GM19438 (cell line): ENCODE results near the gene PF4V1.

Experiments used
- ATAC-seq: cut with Tn5 transposase; IDR thresholded peaks from one replicate; pipeline ENCODE4 v1.9.1; 2021; ENCODE audit warnings: low read depth; ENCODE audit not compliant: unreplicated experiment

Gene PF4V1

GRCh38 chr4:73853246-73853704, at the start of gene PF4V1:
PF4V1 (plus strand) TSS chr4:73853296; CDS start chr4:73853363, 67 bp downstream.
- ATAC-seq: no peak

DNA sequence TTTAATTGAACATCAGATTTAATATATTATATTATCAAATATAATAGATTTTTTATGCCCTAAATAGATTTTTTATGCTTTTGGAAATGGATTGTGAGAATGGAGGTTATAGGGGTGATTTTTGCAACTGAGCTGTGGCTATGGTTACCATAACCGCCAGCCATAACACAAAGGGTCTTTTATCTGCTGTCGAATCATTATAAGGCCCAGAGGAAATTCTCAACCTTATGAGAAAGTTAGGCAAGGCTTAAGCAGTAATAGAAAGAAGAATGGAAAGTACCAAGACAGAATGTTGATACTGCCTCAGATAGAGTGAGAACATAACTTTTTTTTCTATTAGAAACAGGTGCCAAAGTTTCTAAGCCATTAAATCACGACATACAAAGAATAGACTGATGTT, 42.9 kb upstream of the PF4V1 start:
- no peak for ATAC-seq

DNA sequence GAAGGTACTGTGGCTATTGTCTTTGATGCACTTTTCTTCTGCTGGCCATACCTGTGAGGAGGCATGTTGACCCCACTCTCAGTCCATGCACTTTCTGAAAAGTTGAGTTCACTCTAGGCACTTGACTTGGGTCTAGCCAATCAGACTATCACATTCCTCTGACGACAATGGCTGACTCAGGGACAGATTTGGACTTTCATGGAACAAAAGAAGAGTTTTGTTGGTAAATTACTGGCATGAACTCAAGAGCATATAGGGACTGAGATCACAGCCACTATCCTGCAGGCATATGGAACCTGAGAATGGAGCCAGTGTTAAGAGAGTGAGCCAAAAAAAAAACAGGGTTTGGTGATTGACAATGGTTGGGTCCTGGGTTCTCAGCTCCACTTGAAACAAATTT, 41.3 kb upstream of the PF4V1 start:
- no peak for ATAC-seq

DNA sequence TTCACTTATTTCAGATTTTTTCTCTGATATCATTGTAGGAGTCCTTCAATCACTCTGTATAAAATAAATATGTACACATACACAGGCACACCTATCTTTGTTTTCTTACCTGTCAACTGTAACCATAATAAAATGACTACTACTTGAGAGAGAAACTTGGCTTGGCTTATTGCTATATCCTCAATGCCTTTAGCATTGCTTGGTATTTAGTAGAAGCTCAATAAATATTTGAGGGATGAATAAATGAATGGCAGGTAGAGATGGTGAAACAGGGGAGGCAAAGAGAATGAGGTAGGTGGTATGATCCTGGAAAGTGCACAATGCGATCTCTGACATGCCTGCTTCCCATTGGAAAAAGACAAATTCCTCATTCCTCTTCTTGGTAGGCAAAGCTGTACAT, 38.4 kb upstream of the PF4V1 start:
- ATAC-seq: no peak

- no peak for ATAC-seq
Observed at GRCh38 chr4:73815145-73815544, 38.0 kb upstream of the PF4V1 start.

GRCh38 chr4:73816814-73817213, 36.3 kb upstream of the PF4V1 start:
- ATAC-seq: no peak

GRCh38 chr4:73817341-73817740, 35.8 kb upstream of the PF4V1 start:
- no peak for ATAC-seq

GRCh38 chr4:73821325-73821724, 31.8 kb upstream of the PF4V1 start:
- no peak for ATAC-seq

DNA sequence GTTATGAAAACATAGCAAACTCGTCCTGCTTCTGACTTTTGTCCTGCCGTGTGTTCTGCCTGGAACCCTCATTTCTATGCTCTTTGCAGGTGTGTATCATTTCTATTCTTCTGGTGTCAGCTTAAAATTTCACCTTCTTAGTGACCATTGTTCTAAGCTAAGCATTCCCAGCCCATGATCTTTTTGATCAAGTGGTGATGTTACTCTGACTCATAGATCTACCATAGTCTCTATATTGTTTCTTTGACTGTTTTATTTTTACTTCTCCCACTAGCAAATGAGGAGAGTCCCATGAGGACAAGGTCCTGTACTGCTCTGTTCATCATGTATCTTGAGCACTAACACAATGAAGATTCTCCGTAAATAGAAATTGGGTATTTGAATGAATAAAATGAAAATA, 30.7 kb upstream of the PF4V1 start:
- no peak for ATAC-seq

- ATAC-seq: no peak
Observed at GRCh38 chr4:73822812-73823504, 30.1 kb upstream of the PF4V1 start.

DNA sequence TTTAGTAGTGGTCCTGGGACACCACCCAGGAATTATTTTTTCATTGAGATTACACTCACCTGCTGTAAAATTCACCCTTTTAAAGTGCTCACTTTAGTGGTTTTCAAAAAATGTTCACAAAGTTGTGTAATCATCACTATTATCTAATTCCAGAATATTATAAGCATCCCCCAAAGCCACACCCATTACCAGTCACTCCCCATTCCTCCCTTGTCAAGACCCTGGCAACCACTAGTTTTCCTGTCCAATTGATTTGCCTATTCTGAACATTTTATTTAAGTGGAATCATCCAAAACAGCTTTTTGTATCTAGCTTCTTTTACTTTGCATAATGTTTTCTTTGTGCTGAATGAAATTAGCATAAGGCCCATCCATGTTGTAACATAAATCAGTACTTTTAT, 29.3 kb upstream of the PF4V1 start:
- no peak for ATAC-seq

DNA sequence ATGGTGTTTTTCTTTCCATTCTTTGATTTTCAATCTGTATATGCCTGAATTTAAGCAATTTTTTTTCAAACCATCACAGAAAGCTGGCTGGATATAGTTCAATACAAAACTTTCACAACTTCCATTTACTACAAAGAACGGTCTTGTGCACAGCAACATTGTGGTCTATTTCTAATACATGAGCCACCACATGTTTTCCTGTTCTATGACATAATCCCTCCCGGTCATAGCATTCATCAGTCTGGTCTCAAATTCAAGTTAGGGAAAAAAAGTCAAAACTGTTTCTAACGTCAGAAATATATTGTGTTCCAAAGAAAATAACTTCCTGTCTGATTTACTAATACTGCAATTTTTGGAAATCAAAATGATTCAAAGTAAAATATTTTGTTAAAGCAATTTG, 24.1 kb upstream of the PF4V1 start:
- ATAC-seq: no peak

DNA sequence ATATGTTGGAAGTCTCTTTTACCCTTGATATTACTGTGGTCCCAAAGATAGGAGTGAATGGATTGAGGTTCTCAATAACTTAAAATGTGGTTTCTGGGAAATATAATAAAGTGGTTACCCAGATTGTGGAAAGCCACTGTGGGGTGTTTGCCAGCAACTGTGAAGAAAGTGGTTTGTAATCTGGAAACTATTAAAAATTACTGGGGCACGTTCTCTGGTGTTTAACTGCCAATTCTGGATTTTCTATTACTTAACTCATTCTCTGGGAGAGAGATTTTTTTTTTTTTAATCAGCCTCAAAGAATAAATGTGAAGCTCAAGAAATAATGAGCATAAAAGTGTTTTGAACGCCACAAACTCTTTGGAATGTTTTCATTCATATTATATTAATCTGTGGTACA, 21.5 kb upstream of the PF4V1 start:
- ATAC-seq: no peak

- no peak for ATAC-seq
Observed at GRCh38 chr4:73832651-73833237, 20.4 kb upstream of the PF4V1 start.

GRCh38 chr4:73836373-73837279, 16.5 kb upstream of the PF4V1 start, which contains the start of gene CXCL6:
CXCL6 (plus strand) TSS chr4:73836678; CDS start chr4:73836751, 73 bp downstream.
- no peak for ATAC-seq

- ATAC-seq: no peak
Observed at GRCh38 chr4:73839071-73839470, 14.0 kb upstream of the PF4V1 start.

- ATAC-seq: no peak
Observed at GRCh38 chr4:73839715-73840114, 13.4 kb upstream of the PF4V1 start.

DNA sequence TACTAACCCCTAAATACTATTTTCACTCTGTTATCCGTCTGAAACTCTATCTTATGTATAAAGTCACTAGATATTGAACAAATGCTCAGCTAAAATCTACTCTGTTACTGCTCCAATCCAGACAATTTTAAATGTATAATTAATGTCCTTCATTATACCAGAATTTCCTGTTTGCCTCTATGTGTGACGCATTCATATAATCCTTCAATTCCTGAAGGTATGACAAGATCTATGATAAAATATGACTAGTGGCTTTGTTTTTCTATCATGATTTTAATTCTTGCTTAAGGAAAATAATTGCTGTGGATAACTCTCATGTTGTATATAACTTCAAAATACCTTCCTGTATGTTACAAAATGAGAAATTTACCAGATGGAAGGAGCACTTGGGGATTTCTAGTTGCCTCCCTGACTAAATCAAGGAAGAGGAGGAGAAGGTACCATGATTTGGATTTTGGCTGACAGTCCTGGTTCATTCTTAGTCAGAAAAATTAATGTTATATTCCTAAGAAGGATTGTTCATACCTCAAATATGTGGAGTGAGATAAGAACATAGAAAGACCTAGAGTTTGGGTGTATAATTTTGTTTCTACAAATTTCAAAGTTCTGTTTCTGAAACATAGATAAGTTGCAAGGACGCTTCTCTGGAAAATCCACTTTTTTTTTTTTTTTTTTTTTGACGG, 11.7 kb upstream of the PF4V1 start:
- ATAC-seq: no peak

GRCh38 chr4:73842696-73843095, 10.4 kb upstream of the PF4V1 start:
- ATAC-seq: no peak

- ATAC-seq: no peak
Observed at GRCh38 chr4:73843369-73843768, 9.7 kb upstream of the PF4V1 start.

DNA sequence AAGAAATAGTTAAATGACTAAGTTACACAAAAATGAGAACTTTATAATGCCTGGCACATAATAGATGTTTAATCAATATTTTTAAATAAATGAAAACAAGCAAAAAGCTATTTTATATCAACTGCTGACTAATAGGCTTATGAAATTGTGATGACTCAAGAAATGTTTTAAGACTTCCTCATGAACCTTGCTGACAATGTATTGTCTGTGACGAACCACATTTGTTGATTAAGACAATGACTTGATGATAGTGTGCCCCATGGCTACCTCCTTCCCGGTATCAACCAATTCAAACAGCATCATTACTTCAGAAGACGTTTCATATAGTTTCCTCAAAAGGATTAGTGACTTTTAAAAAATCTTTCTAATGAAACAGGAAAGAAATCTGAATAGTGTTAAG, 8.8 kb upstream of the PF4V1 start:
- no peak for ATAC-seq
